Embryonic facial prominence (tissue), 1 donor: ENCODE measurements around the gene MYO3B.
"Not testable (repeated sequence)": the region's sequence is repeated elsewhere in the genome, so short reads cannot be mapped to it uniquely, and the experiment has no call there.

ENCODE experiments used
- DNase-seq: peaks from one replicate; pipeline ENCODE4 v3.0.0-alpha.2; 2016; ENCODE audit errors: extremely low spot score

The MYO3B gene

DNA sequence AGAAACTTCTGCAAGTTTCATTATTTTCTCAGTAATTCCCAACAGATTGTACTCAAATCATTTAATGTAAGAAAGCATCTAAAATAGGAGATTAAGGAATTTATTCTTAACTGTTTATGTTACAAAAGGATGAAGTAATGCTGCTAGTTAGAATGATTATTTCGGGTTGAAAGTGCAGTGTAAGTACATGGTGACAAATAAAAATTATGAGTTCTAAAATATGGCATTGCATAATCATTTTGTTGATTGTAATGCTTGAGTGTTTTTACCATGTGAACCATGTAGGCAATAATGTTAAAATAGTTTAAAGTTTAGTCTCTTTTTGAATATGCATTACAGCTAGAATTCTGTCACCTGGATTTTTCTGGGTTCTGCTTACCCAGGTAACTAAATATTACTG is 388.2 kb downstream of the MYO3B start:
- no peak for DNase-seq

DNA sequence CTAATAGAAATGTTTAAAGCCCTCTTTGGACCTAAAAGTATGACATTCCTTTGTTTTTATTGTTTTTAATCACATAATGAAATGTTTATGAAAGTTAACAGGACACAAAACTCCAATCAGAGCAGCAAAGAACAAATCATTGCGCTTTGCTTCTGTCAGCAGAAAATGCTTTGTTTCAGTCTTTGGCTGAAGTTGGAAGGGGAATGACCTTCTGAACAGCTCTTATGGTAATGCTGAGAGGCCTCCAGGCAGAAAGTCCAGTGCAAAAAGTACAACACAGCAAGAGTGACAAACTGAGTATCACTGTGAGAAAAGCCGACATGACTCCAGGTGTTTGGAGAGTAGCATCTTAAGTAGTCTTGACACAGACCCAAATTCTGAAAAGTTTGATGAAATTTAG is 389.5 kb downstream of the MYO3B start:
- no peak for DNase-seq

DNA sequence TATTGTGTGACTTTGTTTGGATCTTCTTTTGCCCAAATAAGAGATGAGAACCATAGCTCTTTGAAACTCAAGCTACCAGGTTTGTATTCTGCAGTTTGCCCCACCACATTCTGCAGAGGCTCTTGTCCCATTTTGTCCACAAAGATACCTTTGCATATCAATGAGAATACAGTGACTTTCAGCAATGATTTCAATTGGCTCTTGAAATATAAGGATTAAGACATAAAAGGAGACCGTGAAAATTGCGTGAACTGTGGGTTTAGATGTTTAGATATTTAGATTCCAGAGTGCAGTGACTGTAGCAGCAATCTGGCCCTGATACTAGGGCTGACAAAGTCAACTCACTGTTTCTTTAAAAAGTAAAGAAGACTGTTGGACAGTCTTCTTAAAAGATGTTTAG is 390.6 kb downstream of the MYO3B start:
- no peak for DNase-seq

DNA sequence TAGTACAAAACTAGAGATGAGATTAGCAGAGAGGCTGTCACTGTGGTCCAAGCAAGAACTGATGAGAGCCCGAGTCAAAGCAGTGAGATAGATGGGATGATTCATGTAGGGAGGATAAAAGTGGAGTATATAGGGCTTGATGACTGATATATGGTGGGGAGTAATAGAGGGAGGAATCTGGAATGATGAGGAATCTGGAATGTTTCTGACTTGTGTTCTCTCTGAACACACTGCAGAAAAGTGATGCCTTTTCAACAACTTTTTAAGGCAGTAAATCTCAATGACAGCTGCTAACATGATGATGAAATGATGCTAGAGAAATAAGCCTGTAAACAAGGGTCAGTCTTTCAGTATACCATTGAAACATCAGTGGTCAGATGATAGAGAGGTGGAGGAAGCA is 393.7 kb downstream of the MYO3B start:
- DNase-seq: no peak

DNA sequence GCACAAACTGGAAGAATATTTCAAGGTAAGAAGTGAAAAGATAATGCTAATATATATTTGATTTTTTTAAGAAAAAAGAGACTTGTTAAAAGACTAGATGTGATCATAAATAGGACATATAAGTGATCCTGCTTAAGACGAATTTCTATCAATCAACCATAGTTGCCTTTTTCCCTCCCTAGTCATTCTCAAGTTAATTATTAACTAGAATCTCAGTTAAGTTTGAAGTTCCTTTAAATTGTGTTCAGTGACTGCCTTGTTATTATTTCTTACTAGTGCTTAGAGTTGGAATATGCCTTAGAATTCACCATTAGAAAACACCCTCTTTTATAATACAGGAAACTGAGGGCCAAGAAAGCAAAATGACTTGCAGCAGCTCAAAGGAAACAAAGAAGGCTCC is 395.7 kb downstream of the MYO3B start:
- no peak for DNase-seq

DNA sequence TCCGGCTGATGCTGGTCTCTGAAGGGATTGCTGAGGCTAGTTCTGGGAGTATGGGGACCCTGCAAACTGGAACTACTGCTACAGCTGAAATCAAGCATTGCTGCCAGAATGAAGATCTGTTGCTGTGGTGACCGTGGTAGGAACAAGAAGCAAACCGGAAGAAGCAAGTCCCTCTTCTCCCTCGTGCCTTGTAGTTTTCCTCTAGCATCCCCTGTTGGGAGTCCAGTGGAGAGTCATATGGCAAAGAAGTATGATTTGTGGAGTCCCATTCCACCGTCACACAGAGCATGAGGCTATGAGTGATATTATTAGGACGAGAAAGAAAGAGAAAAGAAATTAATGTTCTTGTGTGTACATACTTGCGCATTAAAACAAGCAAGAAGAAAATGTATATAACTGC is 398.3 kb downstream of the MYO3B start:
- DNase-seq: no peak

DNA sequence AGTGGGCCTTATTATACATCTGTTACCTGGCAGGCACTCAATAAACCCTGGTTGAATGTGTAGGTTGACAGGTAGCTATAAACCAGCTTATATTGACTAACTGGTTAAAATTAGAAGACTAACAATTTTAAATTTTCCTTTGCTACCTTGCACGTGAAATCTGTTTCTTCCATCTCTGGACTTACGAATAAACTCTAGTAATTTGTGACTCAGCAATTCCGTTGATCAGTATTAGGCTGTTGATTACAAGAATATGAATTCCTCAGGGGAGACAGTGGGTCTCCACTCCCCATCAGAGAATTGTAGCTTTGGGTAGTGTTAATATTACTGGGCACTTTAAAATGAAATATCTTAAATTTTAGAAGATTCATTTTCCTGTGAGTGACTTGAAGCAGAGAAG is 399.4 kb downstream of the MYO3B start:
- DNase-seq: no peak

DNA sequence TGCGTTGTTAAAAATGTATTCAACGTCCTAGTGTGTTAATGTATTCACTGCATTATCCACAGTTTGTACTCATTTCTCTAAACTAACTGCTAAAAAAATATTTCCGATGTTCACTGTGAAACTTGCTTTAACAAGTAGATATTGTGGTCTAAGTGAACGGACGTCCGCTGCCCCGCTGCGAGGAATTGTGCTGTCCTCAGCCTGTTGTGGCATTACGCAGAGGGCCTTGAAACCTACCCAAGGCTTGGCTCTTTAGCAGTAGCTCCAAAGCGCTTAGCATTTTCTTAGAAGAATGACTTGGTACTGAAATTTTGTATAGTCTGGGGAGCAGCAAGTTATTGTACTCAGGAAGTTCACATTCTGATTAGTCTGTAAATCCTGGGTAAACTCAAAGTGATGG is 400.7 kb downstream of the MYO3B start:
- no peak for DNase-seq

DNA sequence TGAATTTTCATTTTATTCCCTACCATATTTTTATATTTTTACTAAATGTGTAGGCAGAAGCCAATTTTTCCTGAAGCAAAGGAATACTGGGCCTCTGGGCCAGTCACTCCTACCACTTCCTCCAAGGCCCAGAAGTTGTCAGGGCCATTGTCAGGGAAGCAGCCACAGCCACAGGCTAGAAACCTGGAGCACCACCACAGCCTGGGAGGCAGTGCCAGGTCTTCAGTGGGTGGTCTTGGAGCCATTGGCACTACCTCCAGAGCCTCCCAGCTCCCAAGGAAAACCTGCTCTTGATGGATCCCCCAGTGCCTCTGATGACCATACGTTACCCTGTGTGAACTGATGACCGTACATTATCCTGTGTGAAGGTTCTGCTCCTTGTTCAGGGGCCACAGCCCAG is 401.6 kb downstream of the MYO3B start:
- DNase-seq: no peak

DNA sequence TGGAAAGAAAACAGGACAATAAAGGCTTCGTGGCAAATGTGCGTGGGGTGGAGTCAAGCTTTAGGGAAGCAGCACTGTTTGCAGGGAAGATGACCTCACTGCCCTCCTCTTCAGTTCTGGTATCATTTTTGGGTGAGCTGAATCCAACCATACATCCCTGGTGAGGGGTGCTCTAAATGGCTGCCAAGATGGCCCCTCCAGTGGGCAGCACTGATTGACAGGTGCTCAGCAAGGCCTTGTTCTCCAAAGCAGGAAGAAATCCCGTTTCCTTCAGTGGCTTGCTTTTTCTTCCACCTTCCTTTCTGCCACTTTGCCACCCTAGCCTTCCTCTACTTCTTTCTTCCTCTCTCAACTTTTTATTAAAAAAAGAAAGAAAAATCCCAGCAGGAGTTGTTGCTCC is 404.4 kb downstream of the MYO3B start:
- DNase-seq: no peak

DNA sequence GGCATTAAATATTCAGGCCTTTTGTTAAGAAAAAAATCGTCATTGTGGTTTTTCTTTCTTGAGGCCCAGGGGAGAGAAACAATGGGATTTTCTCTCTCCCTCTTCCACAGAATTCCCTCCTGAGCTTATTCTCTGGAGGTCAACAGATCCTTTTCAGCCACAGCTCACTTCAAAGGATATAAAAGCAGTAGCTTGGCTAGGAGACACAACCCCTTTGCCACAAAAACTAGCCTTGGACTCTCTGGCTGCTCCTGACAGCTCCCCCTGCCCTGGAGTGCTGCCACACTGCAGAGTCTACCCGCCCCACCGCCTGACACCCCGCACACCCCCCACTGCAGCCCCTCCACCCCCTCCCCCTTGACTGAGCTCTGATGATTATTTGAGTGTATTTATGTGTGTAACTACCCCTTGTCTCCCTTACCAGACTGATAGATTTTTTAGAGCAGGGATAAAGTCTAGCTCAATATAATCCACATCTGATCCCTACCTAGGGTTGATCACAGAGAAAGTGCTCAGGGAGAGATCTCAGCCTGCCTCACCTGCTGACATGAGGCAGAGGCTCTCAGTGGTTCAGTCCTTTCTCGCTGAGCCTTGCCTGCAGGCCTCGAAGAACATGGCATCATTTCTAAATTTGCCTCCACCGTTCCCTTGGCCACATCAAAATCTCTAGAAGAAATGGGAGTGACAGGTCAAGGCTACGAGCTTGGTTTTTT is 405.0 kb downstream of the MYO3B start:
- DNase-seq: no peak

DNA sequence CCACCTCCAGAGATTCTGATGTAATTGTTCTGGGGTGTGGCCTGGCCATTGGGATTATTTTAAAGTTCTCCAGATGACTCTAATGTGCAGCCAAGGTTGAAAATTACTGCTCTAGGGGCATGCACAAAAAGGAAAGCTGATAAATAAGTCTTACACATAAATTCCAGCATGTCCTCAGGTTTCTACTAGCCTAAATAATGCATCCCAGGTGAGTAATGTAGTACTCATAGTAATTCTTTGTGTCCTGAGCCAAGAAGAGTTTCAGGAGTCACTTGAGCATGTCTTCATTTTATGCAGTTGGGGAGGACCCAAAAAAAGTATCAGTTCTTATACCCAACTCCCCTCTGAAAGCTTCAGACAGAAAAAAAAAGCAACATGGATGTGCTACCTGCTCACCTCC is 407.1 kb downstream of the MYO3B start:
- no peak for DNase-seq

DNA sequence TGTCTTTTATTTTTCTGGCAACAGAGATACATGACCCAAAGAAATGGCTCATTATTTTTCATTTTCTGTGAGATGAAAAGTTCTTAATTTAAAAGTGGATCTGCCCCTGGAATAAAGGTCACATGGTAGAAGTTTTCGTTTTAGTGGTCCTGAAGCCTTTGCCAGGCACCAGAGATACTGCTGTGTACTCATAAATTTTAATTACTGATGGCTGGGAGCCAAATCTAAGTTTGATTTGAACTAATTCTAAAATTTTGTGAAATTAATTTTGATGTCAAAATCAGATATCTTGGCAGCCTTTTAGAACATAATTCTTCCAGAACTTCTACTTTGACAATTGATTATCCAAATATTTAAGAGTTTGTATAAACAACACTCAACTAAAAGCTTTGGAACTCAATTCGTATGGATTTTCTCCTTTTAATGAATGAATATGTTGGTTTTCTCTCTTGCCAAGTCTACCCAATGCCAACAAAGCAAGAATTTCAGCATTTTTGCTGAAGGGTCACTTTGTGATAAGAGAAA is 408.7 kb downstream of the MYO3B start:
- DNase-seq: no peak

DNA sequence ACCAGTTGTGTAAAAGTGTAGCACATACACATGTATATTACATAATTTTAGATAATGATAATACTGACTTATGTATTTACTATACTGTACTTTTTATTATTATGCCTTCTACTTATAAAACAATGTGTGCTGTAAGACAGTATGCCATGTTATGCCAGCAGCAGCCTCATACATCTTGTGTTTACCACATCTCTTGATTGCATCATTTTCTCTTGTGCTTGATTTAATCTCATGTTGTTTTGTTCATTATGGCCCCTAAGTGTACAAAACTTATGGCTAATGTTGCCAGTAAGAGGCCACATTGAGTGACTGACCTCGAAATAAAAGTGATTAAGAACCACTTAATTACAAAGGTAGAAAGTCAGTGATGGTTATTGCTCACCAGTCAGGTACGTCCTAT is 409.2 kb downstream of the MYO3B start:
- DNase-seq: no peak

DNA sequence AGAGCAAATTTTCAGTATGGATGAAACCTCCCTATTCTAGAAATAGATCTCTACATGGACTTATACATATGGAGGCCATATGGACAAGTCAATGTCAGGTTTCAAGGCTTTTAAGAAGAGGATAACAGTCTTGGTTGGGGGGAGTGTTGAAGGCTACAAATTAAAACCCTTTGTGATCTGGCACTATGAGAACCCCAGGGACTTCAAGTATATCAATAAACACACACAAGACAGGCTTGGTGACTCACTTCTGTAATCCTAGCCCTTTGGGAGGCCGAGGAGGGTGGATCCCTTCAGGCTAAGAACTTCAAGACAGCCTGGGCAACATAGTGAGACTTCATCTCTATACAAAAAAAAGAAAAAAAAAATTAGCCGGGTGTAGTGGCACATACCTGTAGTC is 410.0 kb downstream of the MYO3B start:
- DNase-seq: peak; percentile 14

DNA sequence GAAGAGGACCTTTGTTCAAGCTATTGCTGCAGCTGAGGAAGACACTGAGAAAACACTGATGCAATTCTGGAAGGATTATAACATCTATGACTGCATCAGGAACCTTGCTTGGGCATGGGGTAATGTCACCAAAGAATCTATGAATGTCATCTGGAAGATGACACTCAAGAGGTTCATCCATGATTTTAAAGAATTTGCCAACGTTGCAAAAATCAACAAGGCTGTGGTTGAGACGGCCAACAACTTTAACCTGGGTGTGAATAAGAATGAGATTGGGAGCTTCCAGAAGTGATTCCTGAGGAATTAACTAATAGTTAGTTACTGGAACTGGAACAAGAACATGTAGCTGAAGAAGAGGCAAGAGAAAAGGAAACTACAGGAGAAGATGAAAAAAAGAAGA is 410.8 kb downstream of the MYO3B start:
- DNase-seq: no peak

DNA sequence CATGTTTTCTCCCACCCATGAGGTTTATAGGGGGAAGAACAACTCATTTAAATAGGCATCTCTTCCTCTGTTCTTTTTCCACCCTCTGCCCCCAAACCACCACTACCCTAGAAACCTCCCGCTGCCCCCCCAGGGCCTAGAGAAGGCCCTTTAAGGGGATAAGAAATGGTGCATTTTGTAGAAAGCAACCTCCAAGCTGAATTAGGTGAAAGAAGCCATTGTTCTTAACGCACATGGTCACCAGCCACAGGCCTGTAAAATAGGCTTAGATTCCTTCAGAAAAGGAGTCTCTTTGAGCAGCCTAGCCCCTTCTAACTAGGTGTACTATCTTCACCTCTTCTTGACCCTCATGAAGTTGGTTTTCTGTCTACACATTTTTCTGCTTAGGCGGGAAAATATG is 418.6 kb downstream of the MYO3B start:
- DNase-seq: no peak

DNA sequence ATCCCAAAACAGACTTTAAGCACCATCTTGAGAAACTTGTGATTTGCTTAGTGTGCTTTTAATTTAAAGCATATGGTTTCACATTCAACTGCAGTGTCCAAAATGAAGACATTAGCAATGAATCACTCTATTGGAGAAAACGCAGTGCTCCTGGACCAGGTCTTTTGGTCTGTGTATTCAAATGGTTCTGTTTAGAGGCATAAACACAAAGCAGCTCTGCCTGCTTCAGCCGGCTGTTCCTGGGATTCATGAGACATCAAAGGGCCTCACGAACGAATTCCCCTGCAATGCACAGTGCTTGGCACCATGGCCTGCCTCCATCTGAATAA is 420.1 kb downstream of the MYO3B start:
- no peak for DNase-seq

DNA sequence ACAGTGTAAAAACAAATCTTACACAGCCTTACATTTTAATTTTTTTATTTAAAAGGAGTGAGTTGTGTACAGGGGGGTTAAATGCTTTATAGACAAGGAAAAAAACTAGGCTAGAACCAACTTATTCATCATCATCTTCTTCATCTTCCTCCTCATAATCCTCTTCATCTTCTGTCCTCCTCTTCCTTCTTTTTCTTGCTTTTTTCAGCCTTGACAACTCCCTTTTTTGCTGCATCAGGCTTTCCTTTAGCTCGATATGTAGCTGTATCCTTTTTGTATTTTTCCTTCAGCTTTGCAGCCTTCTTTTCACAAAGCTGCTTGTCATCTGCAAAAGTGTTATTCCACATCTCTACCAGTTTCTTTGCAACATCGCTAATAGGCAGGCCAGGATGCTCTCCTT is 423.5 kb downstream of the MYO3B start:
- DNase-seq: no peak

DNA sequence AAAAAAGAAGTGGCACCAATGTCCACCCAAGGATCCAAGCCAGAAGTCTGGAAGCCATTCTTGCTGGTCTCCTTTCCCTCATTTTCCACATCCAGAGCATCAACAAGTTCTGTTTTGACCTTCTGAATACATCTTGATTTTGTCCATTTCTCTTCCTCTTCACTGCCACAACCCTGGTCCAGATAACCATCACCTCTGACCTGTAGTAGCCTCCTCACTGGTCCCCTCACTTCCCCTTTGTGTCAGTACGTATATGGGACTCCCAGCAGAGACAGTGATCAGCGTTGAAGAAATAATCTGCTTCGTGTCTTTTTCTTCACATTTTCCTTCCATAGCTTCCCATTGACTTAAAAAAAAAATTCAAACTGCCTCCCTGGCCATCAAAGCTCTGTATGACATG is 427.9 kb downstream of the MYO3B start:
- no peak for DNase-seq

DNA sequence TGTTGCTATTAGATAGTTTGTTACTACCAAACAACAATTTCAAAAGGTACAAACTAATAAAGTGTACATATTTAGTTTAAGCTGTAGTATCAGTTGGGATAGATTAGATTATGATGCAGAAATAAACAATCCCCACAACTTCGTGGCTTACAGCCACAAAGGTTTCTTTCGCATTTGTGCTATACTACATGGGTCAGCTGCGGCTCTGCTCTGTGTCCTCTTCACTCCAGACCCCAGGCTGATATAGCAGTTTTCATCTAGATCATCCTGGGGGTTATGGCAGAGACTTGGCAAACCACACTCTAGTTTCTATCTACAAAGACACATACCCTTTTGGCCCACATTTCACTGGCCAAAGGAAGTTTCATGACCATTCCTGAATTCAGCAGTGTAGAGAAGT is 429.2 kb downstream of the MYO3B start:
- no peak for DNase-seq

DNA sequence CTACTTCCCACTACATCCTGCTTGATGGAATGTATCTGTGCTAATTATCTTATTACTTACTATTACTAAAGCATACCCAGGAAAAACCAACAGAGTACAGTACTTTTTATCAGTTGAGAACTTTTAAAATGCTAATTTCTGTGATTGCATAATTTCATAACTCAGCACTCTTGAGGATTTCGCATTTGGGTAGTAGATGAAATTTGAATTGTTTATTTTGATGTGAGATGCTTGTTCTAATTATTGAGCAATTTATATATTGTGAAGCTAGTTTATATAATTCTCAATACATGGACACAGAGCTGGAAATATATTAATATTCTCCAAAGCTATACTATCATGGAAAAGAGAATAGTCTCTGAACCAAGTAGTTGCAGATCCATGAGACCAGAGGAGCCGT is 432.7 kb downstream of the MYO3B start:
- no peak for DNase-seq

DNA sequence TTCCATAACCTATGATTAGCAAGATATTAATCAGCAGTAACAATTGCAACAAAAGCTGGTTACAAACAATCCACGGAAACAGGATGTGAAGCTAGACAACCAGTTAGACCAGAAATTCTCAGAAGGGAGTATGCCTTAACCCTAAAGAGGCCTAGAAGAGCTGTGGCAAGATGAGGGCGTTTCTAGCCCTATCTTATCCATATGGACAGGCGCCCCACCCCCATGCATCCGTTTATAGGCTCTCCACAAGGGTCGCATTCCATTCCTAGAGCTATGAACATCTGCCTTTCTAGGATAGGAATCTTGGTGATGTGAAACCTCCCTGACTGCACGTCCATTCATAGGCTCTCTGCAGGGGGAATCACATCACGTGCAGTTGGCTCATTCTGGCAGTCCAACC is 441.0 kb downstream of the MYO3B start:
- DNase-seq: not testable (repeated sequence)

DNA sequence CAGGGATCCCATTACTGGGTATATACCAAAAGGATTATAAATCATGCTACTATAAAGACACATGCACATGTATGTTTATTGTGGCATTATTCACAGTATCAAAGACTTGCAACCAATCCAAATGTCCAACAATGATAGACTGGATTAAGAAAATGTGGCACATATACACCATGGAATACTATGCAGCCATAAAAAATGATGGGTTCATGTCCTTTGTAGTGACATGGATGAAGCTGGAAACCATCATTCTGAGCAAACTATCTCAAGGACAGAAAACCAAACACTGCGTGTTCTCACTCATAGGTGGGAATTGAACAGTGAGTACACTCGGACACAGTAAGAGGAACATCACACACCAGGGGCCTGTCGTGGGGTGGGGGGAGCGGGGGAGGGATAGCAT is 457.1 kb downstream of the MYO3B start:
- not testable (repeated sequence) for DNase-seq
